ENCODE measurements around the gene RAD51C.
A peak's percentile ranks its signal among the peaks of the same experiment; 100 is the strongest.
"Not testable (repeated sequence)": the region's sequence is repeated elsewhere in the genome, so short reads cannot be mapped to it uniquely, and the experiment has no call there.

Gene RAD51C

DNA sequence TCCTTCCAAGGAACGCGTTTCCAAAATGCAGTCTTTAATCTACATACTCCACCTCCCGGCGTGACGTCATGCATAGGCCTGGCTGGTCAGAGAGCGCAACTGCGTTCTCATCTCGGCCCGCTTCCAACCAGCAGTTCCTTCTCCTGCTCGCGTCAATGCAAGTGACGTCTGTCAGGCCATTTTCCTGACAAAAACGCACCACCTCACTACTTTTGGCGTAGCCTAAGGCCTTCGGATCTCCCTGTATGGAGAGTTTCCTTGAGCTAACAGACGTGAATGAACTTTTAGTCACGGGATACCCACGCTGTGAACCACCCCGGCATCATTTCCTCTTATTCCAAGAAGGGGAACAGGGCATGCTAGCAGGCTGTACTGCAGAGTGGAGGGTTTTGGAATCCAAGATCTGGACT is 25.5 kb upstream of the RAD51C start:
- H3K27ac ChIP-seq (ENCODE audit: low read length), result no peak overlapping the region
- H3K27me3 ChIP-seq (ENCODE audit: insufficient read depth, low read length), result no peaks in the 10 kb centered on the region
- no peaks in the 10 kb centered on the region for H3K36me3 ChIP-seq (ENCODE audit: insufficient read depth, low read depth, low read length)
- no peaks in the 10 kb centered on the region for H3K9me3 ChIP-seq (ENCODE audit: insufficient read depth, low read depth, low read length)
- H3K4me3 ChIP-seq (ENCODE audit: low read length), result no peak overlapping the region
- H3K4me1 ChIP-seq (ENCODE audit: insufficient read depth, low read length), result no peaks in the 10 kb centered on the region
- no peak overlapping the region for H3K9ac ChIP-seq (ENCODE audit: low read depth, low read length)

DNA sequence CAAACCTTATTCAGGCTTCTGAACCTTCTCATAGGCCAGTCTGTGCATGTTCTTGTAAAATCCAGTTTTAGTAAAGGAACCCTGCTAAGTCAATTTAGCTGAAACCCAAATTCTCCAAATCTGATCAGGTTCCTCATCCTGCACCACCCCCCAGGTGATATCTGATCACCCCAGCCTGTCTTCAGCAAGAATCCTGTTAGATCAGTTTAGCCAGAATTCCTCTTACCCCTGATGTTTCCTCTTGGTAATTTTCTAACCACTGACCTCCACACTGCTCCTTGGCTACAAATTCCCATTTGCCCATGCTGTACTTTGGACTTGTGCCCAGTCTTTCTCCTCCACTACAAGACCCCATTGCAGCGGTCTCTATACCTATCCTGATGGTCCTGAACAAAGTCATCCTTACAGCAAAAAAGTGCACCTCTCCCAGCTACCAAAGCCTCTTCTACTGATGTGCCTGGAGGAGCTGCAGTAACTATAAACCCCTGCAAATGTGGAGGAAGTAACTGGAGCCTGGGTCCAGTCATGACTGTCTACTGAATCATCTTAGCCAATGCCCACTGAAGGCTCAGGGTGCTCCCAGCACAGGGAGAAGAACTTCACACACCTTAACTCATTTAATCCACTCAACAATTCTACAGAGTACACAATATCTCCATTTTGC is 24.3 kb upstream of the RAD51C start:
- no peaks in the 10 kb centered on the region for H3K36me3 ChIP-seq (ENCODE audit: insufficient read depth, low read depth, low read length)
- H3K9ac ChIP-seq (ENCODE audit: low read depth, low read length), result no peak overlapping the region
- H3K27ac ChIP-seq (ENCODE audit: low read length), result no peak overlapping the region
- H3K4me1 ChIP-seq (ENCODE audit: insufficient read depth, low read length), result no peaks in the 10 kb centered on the region
- no peaks in the 10 kb centered on the region for H3K27me3 ChIP-seq (ENCODE audit: insufficient read depth, low read length)
- no peaks in the 10 kb centered on the region for H3K9me3 ChIP-seq (ENCODE audit: insufficient read depth, low read depth, low read length)
- no peak overlapping the region for H3K4me3 ChIP-seq (ENCODE audit: low read length)

- no peak overlapping the region for H3K4me3 ChIP-seq (ENCODE audit: low read length)
- H3K27me3 ChIP-seq (ENCODE audit: insufficient read depth, low read length), result no peaks in the 10 kb centered on the region
- H3K9ac ChIP-seq (ENCODE audit: low read depth, low read length), result no peak overlapping the region
- H3K27ac ChIP-seq (ENCODE audit: low read length), result no peak overlapping the region
- no peaks in the 10 kb centered on the region for H3K9me3 ChIP-seq (ENCODE audit: insufficient read depth, low read depth, low read length)
- H3K4me1 ChIP-seq (ENCODE audit: insufficient read depth, low read length), result no peaks in the 10 kb centered on the region
- no peaks in the 10 kb centered on the region for H3K36me3 ChIP-seq (ENCODE audit: insufficient read depth, low read depth, low read length)
Measured at GRCh38 chr17:58668598-58668935, 23.8 kb upstream of the RAD51C start.

DNA sequence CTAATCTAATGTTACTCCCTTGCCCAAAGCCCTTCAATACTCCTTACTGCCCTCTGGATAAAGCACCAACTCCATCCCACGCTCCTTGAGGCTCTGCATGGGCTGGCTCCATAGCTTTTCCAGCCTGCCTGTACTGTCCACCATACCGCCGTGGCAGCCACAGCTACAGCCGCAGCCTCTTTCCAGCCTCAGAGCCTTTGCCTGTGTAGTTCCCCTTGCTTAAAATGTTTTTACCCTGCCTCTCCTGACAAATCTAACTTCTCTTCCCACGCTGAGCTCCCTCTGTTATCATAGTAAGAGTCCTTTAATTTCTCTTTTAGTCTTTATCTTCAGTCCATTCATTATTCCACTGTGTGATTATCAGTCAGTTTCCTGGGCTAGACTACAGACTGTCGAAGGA is 22.5 kb upstream of the RAD51C start:
- Histone ChIP-seq H3K9ac (ENCODE audit: low read depth, low read length) (no peak overlapping the region), H3K9me3 (ENCODE audit: insufficient read depth, low read depth, low read length) (no peaks in the 10 kb centered on the region), H3K4me1 (ENCODE audit: insufficient read depth, low read length) (no peaks in the 10 kb centered on the region), H3K4me3 (ENCODE audit: low read length) (no peak overlapping the region), H3K27ac (ENCODE audit: low read length) (no peak overlapping the region), H3K36me3 (ENCODE audit: insufficient read depth, low read depth, low read length) (no peaks in the 10 kb centered on the region), H3K27me3 (ENCODE audit: insufficient read depth, low read length) (no peaks in the 10 kb centered on the region)

DNA sequence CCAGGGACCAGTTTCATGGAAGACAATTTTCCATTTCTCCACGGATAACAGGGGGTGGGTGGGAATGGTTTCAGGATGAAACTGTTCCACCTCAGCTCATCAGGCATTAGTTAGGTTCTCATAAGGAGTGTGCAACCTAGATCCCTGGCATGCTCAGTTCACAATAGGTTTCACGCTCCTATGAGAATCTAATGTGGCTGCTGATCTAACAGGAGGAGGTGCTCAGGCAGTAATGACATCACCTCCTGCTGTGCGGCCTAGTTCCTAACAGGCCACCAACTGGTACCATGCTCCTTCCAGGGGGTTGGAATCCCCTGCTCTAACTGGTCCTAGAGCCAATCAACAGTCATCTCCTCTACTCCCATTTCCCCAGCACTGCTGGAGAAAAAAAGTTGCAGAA is 20.4 kb upstream of the RAD51C start:
- Histone ChIP-seq H3K27me3 (ENCODE audit: insufficient read depth, low read length) (no peaks in the 10 kb centered on the region), H3K4me1 (ENCODE audit: insufficient read depth, low read length) (no peaks in the 10 kb centered on the region), H3K4me3 (ENCODE audit: low read length) (no peak overlapping the region), H3K9me3 (ENCODE audit: insufficient read depth, low read depth, low read length) (no peaks in the 10 kb centered on the region), H3K9ac (ENCODE audit: low read depth, low read length) (no peak overlapping the region), H3K36me3 (ENCODE audit: insufficient read depth, low read depth, low read length) (no peaks in the 10 kb centered on the region), H3K27ac (ENCODE audit: low read length) (no peak overlapping the region)

- Histone ChIP-seq H3K27ac (ENCODE audit: low read length) (no peak overlapping the region), H3K9me3 (ENCODE audit: insufficient read depth, low read depth, low read length) (no peaks in the 10 kb centered on the region), H3K36me3 (ENCODE audit: insufficient read depth, low read depth, low read length) (no peaks in the 10 kb centered on the region), H3K4me1 (ENCODE audit: insufficient read depth, low read length) (no peaks in the 10 kb centered on the region), H3K9ac (ENCODE audit: low read depth, low read length) (no peak overlapping the region), H3K4me3 (ENCODE audit: low read length) (no peak overlapping the region), H3K27me3 (ENCODE audit: insufficient read depth, low read length) (no peaks in the 10 kb centered on the region)
Measured at GRCh38 chr17:58677194-58677880, 15.1 kb upstream of the RAD51C start.

DNA sequence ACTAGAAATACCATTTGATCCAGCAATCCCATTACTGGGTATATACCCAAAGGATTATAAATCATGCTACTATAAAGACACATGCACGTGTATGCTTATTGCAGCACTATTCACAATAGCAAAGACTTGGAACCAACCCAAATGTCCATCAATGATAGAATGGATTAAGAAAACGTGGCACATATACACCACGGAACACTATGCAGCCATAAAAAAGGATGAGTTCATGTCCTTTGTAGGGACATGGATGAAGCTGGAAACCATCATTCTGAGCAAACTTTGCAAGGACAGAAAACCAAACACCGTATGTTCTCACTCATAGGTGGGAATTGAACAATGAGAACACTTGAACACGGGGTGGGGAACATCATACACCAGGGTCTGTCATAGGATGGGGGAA is 14.1 kb upstream of the RAD51C start:
- not testable (repeated sequence) for H3K9ac ChIP-seq (ENCODE audit: low read depth, low read length); H3K36me3 ChIP-seq (ENCODE audit: insufficient read depth, low read depth, low read length); H3K4me1 ChIP-seq (ENCODE audit: insufficient read depth, low read length); H3K9me3 ChIP-seq (ENCODE audit: insufficient read depth, low read depth, low read length); H3K27me3 ChIP-seq (ENCODE audit: insufficient read depth, low read length); H3K4me3 ChIP-seq (ENCODE audit: low read length); H3K27ac ChIP-seq (ENCODE audit: low read length)

DNA sequence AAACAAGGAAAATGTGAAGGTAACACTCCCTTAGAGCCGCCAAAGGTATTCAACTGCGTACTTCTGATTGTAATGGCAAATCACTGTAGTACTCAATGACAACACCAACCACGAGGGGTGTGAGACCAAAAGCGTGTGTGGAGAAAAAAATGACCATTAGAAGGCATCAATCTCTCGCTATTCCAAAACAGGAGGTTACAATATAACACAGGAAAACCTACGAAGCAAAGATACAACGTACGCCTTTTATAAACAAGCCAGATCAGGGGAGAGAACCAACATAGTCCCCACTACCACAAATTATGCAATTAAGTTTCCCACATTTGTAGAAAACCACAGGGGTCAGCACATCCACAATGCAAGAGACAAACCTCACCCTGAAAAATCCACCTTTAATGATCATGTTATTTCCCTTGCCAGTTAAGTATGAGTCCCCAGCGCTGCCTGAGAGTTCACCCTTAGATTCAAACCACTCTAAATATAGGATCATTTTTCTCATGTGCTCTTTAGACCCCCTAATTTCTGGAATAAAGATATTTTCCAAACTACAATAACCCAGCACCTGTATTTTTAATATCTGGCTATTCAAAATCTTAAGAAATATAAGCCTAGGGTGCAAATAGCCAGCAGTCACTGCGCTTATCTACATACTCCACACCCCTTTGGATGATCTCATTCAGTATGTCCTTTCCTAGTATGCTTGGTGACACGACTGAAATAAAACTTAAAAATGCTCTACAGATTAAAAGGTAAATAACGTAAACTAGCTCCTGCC is 13.0 kb upstream of the RAD51C start:
- H3K27me3 ChIP-seq (ENCODE audit: insufficient read depth, low read length), result no peaks in the 10 kb centered on the region
- H3K27ac ChIP-seq (ENCODE audit: low read length), result no peak overlapping the region
- H3K9me3 ChIP-seq (ENCODE audit: insufficient read depth, low read depth, low read length), result no peaks in the 10 kb centered on the region
- H3K9ac ChIP-seq (ENCODE audit: low read depth, low read length), result 0 out of 2 replicates have a peak overlapping the region, but pooled peaks have one; percentile 47
- H3K4me1 ChIP-seq (ENCODE audit: insufficient read depth, low read length), result no peaks in the 10 kb centered on the region
- no peak overlapping the region for H3K4me3 ChIP-seq (ENCODE audit: low read length)
- H3K36me3 ChIP-seq (ENCODE audit: insufficient read depth, low read depth, low read length), result no peaks in the 10 kb centered on the region

GRCh38 chr17:58680038-58680369 is 12.4 kb upstream of the RAD51C start:
- Histone ChIP-seq H3K9me3 (ENCODE audit: insufficient read depth, low read depth, low read length) (no peaks in the 10 kb centered on the region), H3K9ac (ENCODE audit: low read depth, low read length) (0 out of 2 replicates have a peak overlapping the region, but pooled peaks have one; percentile 47), H3K27me3 (ENCODE audit: insufficient read depth, low read length) (no peaks in the 10 kb centered on the region), H3K4me3 (ENCODE audit: low read length) (no peak overlapping the region), H3K27ac (ENCODE audit: low read length) (no peak overlapping the region), H3K36me3 (ENCODE audit: insufficient read depth, low read depth, low read length) (no peaks in the 10 kb centered on the region), H3K4me1 (ENCODE audit: insufficient read depth, low read length) (no peaks in the 10 kb centered on the region)

GRCh38 chr17:58684003-58684402 is 8.4 kb upstream of the RAD51C start:
- no peak overlapping the region for H3K4me3 ChIP-seq (ENCODE audit: low read length)
- no peak overlapping the region for H3K27ac ChIP-seq (ENCODE audit: low read length)
- H3K9ac ChIP-seq (ENCODE audit: low read depth, low read length), result no peak overlapping the region
- no peaks in the 10 kb centered on the region for H3K27me3 ChIP-seq (ENCODE audit: insufficient read depth, low read length)
- H3K36me3 ChIP-seq (ENCODE audit: insufficient read depth, low read depth, low read length), result no peaks in the 10 kb centered on the region
- H3K9me3 ChIP-seq (ENCODE audit: insufficient read depth, low read depth, low read length), result no peaks in the 10 kb centered on the region
- no peaks in the 10 kb centered on the region for H3K4me1 ChIP-seq (ENCODE audit: insufficient read depth, low read length)

DNA sequence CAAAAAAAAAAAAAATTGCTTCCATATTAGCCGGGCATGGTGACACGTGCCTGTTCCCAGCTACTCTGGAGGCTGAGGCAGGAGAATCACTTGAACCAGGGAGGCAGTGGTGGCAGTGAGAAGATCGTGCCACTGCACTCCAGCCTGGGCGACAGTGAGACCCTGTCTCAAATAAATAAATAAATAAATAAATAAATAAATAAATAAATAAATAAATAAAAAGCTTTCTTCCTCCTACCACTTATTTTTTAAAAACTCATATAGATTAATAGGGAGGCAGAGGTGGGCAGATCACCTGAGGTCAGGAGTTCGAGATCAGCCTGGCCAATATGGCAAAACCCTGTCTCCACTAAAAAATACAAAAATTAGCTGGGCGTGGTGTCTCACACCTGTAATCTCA is 7.9 kb upstream of the RAD51C start:
- H3K27me3 ChIP-seq (ENCODE audit: insufficient read depth, low read length); H3K4me1 ChIP-seq (ENCODE audit: insufficient read depth, low read length); H3K9ac ChIP-seq (ENCODE audit: low read depth, low read length); H3K27ac ChIP-seq (ENCODE audit: low read length); H3K9me3 ChIP-seq (ENCODE audit: insufficient read depth, low read depth, low read length); H3K4me3 ChIP-seq (ENCODE audit: low read length); H3K36me3 ChIP-seq (ENCODE audit: insufficient read depth, low read depth, low read length): not testable (repeated sequence)

DNA sequence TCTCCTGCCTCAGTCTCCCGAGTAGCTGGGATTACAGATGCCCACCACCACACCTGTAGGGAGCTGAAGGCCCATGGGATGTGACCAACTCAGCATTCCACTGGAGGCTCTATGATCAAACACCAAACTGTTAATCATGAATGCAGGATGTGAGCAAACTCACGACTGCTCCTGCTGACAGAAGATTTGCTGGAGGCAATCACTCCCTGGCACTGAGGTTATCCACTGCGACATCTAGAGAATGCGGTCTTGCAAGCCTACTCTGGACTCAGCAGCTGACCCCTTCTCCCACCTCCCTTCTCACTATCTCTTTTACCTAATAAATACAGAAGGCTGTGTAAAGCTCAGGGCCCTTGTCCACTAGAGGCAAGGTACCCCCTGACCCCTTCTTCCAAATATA is 5.4 kb upstream of the RAD51C start:
- no peaks in the 10 kb centered on the region for H3K36me3 ChIP-seq (ENCODE audit: insufficient read depth, low read depth, low read length)
- no peaks in the 10 kb centered on the region for H3K27me3 ChIP-seq (ENCODE audit: insufficient read depth, low read length)
- H3K4me1 ChIP-seq (ENCODE audit: insufficient read depth, low read length), result no peaks in the 10 kb centered on the region
- H3K9ac ChIP-seq (ENCODE audit: low read depth, low read length), result no peak overlapping the region
- H3K9me3 ChIP-seq (ENCODE audit: insufficient read depth, low read depth, low read length), result no peaks in the 10 kb centered on the region
- no peak overlapping the region for H3K27ac ChIP-seq (ENCODE audit: low read length)
- H3K4me3 ChIP-seq (ENCODE audit: low read length), result no peak overlapping the region

Measured in iPS-20b (cell line).